Measurements from ENCODE around the gene ARL5A. TPM values are rescaled to one million over a fixed set of nuclear protein-coding genes. Genes with fewer than 3 reads are reported as not detected.

ARL5A gene
- total RNA-seq, 6 experiments from 2014 or later = 32.0 to 46.6 (median 39.9) TPM

GRCh38 chr2:151754253-151754897 is 73.8 kb downstream of the ARL5A start:
- Mint-ChIP-seq H3K9me3 (no peaks in the 10 kb centered on the region), H3K4me1 (ENCODE audit: low read depth) (no peaks in the 10 kb centered on the region), H3K36me3 (ENCODE audit: low read depth) (no peaks in the 10 kb centered on the region), H3K4me3 (no peak overlapping the region), H3K27ac (no peak overlapping the region), H3K27me3 (ENCODE audit: insufficient read depth) (no peaks in the 10 kb centered on the region)
- no peak for DNase-seq
- TF ChIP-seq CTCF (IDR thresholded peaks at IDR 0.05) = no peak

- no peaks in the 10 kb centered on the region for H3K27me3 Mint-ChIP-seq (ENCODE audit: insufficient read depth)
- no peaks in the 10 kb centered on the region for H3K36me3 Mint-ChIP-seq (ENCODE audit: low read depth)
- H3K4me1 Mint-ChIP-seq (ENCODE audit: low read depth) = no peaks in the 10 kb centered on the region
- no peak overlapping the region for H3K4me3 Mint-ChIP-seq
- H3K27ac Mint-ChIP-seq = no peak overlapping the region
- DNase-seq = no peak
- no peak for TF ChIP-seq CTCF (IDR thresholded peaks at IDR 0.05)
- H3K9me3 Mint-ChIP-seq = no peaks in the 10 kb centered on the region
Observed at GRCh38 chr2:151753540-151753939, 74.7 kb downstream of the ARL5A start.

Other genes starting within 250 kb of the ARL5A start
- under 1 TPM in 1 of 6 experiments, not detected in 5; under 0.01 TPM for gene NEB, start 93.9 kb downstream of the ARL5A start, total RNA-seq (2021; fragmentation: NEBNext Ultra II Directional; extraction: Animal tissue kit (Norgen Biotek cat#: 25700))